A204.1 (cell line): Measurements from ENCODE around the gene DDX49.
"Not testable (repeated sequence)": the region's sequence is repeated elsewhere in the genome, so short reads cannot be mapped to it uniquely, and the experiment has no call there.

Source experiments
- FAIRE-seq: peaks from 2 replicates; lab custom pipeline; 2012; peaks lifted over from hg19 to GRCh38; lab: Jason Lieb, UNC

DDX49 gene

GRCh38 chr19:18910801-18911436 lies 8.6 kb upstream of the DDX49 start:
- no peak for FAIRE-seq

GRCh38 chr19:18912933-18913332 lies 6.6 kb upstream of the DDX49 start:
- FAIRE-seq = no peak

GRCh38 chr19:18913466-18913865 lies 6.0 kb upstream of the DDX49 start:
- no peak for FAIRE-seq

- no peak for FAIRE-seq
These were observed 3.9 kb upstream of the DDX49 start for GRCh38 chr19:18915639-18916038.

- not testable (repeated sequence) for FAIRE-seq
These were observed 1.9 kb upstream of the DDX49 start for GRCh38 chr19:18917593-18917992.

GRCh38 chr19:18919900-18920214 lies 342 bp downstream of the DDX49 start:
- FAIRE-seq = no peak

- no peak for FAIRE-seq
These were observed 885 bp downstream of the DDX49 start for GRCh38 chr19:18920400-18920799.

- no peak for FAIRE-seq
These were observed 2.1 kb downstream of the DDX49 start for GRCh38 chr19:18921593-18921992.

GRCh38 chr19:18922228-18922985 lies 2.9 kb downstream of the DDX49 start:
- FAIRE-seq = no peak

GRCh38 chr19:18924684-18925213 lies 5.2 kb downstream of the DDX49 start:
- no peak for FAIRE-seq

- no peak for FAIRE-seq
These were observed 8.7 kb downstream of the DDX49 start for GRCh38 chr19:18928018-18928805.

- no peak for FAIRE-seq
These were observed 9.8 kb downstream of the DDX49 start for GRCh38 chr19:18929311-18929710.

- FAIRE-seq = no peak
These were observed 12.0 kb downstream of the DDX49 start for GRCh38 chr19:18931316-18932162.

GRCh38 chr19:18932216-18932841 lies 12.8 kb downstream of the DDX49 start:
- no peak for FAIRE-seq

GRCh38 chr19:18933297-18933696 lies 13.8 kb downstream of the DDX49 start:
- no peak for FAIRE-seq

GRCh38 chr19:18939163-18939562 lies 19.6 kb downstream of the DDX49 start:
- FAIRE-seq = no peak

- no peak for FAIRE-seq
These were observed 20.6 kb downstream of the DDX49 start for GRCh38 chr19:18939922-18940768.

- no peak for FAIRE-seq
These were observed 21.5 kb downstream of the DDX49 start, which contains the start of gene HOMER3 for GRCh38 chr19:18940769-18941627. HOMER3 (minus strand) TSS chr19:18941217; CDS start chr19:18938982, 2,235 bp downstream.

GRCh38 chr19:18941628-18942354 lies 22.3 kb downstream of the DDX49 start:
- no peak for FAIRE-seq
